Esophagus squamous epithelium (tissue), 4 donors: Measurements from ENCODE around the gene GET3.

ENCODE experiments used
- POLR2A ChIP-seq, 4 donors: fragments of 450-650 bp; IDR thresholded peaks; one replicate each; pipeline ENCODE4 v1.6.1; 2017; ENCODE audit warnings: antibody characterized with exemption in 4 of 4, mild to moderate bottlenecking in 4 of 4, moderate library complexity in 3 of 4
- TF ChIP-seq, protein P1 (sequence below), 6 experiments: fragments of 450-650 bp in 4 of 6; fragments of 200-600 bp in 2 of 6; sonication (generic) in 2 of 6; IDR thresholded peaks; one replicate each; pipeline ENCODE4 v1.5.1; 2016 to 2019; ENCODE audit warnings: antibody characterized with exemption in 6 of 6, mild to moderate bottlenecking in 4 of 6, moderate library complexity in 4 of 6

DNA sequence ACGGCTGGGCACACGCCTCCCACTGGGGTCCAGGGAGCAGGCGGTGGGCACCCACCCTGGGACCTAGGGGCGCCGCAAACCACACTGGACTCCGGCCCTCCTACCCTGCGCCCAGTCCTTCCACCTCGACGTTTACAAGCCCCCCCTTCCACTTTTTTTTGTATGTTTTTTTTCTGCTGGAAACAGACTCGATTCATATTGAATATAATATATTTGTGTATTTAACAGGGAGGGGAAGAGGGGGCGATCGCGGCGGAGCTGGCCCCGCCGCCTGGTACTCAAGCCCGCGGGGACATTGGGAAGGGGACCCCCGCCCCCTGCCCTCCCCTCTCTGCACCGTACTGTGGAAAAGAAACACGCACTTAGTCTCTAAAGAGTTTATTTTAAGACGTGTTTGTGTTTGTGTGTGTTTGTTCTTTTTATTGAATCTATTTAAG, 55.6 kb downstream of the GET3 start:
- TF ChIP-seq, protein P1, sequence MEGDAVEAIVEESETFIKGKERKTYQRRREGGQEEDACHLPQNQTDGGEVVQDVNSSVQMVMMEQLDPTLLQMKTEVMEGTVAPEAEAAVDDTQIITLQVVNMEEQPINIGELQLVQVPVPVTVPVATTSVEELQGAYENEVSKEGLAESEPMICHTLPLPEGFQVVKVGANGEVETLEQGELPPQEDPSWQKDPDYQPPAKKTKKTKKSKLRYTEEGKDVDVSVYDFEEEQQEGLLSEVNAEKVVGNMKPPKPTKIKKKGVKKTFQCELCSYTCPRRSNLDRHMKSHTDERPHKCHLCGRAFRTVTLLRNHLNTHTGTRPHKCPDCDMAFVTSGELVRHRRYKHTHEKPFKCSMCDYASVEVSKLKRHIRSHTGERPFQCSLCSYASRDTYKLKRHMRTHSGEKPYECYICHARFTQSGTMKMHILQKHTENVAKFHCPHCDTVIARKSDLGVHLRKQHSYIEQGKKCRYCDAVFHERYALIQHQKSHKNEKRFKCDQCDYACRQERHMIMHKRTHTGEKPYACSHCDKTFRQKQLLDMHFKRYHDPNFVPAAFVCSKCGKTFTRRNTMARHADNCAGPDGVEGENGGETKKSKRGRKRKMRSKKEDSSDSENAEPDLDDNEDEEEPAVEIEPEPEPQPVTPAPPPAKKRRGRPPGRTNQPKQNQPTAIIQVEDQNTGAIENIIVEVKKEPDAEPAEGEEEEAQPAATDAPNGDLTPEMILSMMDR (IDR thresholded peaks at IDR 0.05): peak in 1 of 6 experiments; percentile 1
- peak in 2 of 4 donors; percentile 5 to 42 for TF ChIP-seq POLR2A (IDR thresholded peaks at IDR 0.05)
